ENCODE measurements around the gene CD151. TPM values are rescaled to one million over a fixed set of nuclear protein-coding genes. Genes with fewer than 3 reads are reported as not detected.

CD151 gene
- total RNA-seq = 166 and 396 TPM in 2 replicates

GRCh38 chr11:832529-833113, at the start of gene CD151:
CD151 (plus strand) TSS chr11:832952; CDS start chr11:836070, 3,118 bp downstream.

GRCh38 chr11:789943-790342, 42.8 kb upstream of the CD151 start, which contains the start of gene CEND1:
CEND1 (minus strand) TSS chr11:790090; CDS start chr11:788576, 1,514 bp downstream.

DNA sequence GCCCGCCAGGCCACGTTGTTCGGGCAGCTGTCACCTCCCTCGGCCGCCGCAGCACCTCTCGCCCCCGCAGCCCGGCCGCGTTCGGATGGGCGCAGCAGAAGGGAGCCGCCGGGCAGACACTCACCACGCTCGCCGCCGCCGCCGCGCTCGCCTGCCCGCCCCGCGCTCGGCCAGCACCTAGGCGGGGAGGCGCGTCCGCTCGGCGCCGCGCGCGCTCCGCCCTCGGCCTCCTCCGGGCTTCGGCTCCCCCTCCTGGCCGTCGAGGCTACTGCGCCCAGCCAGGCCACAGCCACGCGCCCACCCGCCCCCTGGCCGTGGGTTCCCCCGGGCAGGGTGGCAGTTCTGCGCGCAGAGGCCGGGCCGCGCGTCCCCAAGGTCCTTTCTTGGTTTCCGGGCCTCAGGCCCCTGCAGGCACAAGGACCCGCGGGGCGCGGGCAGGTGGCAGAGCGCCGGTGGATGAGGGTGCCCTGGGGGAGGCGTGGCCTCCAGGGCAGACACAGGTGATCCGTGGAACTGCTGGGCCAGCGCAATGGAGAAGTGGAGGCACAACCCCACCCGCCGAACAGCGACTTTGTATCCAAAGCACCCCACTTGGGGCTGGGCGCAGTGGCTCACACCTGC, 34.5 kb upstream of the CD151 start, which contains the start of gene SLC25A22:
Gene SLC25A22 (minus strand): TSS at position 189 of the 621 bp plus-strand sequence. CDS start 3,275 bp downstream, outside the sequence.

DNA sequence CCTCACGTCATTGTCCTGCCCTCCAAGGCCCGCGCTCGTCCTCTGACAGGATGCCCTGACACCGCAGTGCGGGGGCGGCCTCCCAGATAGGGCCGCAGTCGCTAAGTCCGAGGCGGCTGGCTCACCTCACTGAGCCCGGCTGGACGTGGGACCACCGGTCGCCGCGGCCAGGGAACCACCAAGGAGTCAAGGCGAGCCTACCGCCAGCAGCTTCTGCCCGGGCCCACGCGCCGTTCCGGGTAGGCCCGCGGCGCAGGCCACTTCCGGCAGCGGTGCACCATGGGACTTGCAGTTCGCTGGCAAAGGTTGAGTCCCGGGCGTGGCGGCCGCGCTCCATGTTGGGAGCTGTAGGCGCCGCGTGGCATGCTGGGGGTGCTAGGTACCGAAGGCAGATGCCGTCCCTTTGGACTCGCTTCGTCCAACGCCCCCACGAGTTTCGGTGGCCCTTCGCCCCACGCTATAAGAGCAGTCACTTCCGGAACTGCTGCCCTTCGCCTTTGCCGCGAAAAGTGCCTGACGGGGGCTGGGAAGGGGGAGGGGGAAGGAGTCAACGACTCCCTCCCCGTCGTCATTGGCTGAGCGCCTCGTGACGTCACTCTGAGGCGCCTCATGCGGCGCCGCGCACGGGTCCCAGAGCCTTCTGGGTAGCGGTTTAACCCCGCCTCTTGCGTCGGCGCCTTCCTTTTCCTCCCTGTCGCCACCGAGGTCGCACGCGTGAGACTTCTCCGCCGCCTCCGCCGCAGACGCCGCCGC, 23.3 kb upstream of the CD151 start, which contains the start of gene RPLP2:
Gene RPLP2 (plus strand): TSS at position 681 of the 753 bp plus-strand sequence. CDS start 268 bp downstream, outside the sequence.

GRCh38 chr11:818396-819128, 14.2 kb upstream of the CD151 start, which contains the start of gene PNPLA2:
PNPLA2 (plus strand) TSS chr11:818914; CDS start chr11:819719, 805 bp downstream.

GRCh38 chr11:827897-828192, 4.9 kb upstream of the CD151 start, which contains the start of gene CRACR2B:
CRACR2B (plus strand) TSS chr11:827919; CDS start chr11:828608, 689 bp downstream.

GRCh38 chr11:842370-843002, 9.7 kb downstream of the CD151 start, which contains the start of the genes POLR2L and TSPAN4:
POLR2L (minus strand) TSS chr11:842529; CDS start chr11:842508, 21 bp downstream.
TSPAN4 (plus strand) TSS chr11:842852; CDS start chr11:850305, 7,453 bp downstream.

Other genes with a start within 250 kb of the CD151 start
- 7.8 and 39.3 TPM in 2 replicates for gene IRF7, start 217.0 kb upstream of the CD151 start, total RNA-seq
- gene CDHR5, start 208.0 kb upstream of the CD151 start, total RNA-seq = not detected in 2 replicates
- gene SCT, start 205.8 kb upstream of the CD151 start, total RNA-seq = not detected in 2 replicates
- 0.07 TPM in 1 of 2 replicates, not detected in the other for gene DRD4, start 195.7 kb upstream of the CD151 start, total RNA-seq
- gene DEAF1, start 137.7 kb upstream of the CD151 start, total RNA-seq = 28.4 and 36.0 TPM in 2 replicates
- gene TMEM80, start 137.1 kb upstream of the CD151 start, total RNA-seq = 16.4 and 21.9 TPM in 2 replicates
- 126 and 167 TPM in 2 replicates for gene EPS8L2, start 126.7 kb upstream of the CD151 start, total RNA-seq
- gene TALDO1, start 85.5 kb upstream of the CD151 start, total RNA-seq = 199 and 220 TPM in 2 replicates
- gene GATD1, start 55.5 kb upstream of the CD151 start, total RNA-seq = 20.8 and 30.3 TPM in 2 replicates
- not detected in 2 replicates for gene CEND1, start 42.9 kb upstream of the CD151 start, total RNA-seq
- 6.2 and 20.9 TPM in 2 replicates for gene SLC25A22, start 34.7 kb upstream of the CD151 start, total RNA-seq
- 6.2 and 8.1 TPM in 2 replicates for gene PIDD1, start 27.7 kb upstream of the CD151 start, total RNA-seq
- gene RPLP2, start 23.0 kb upstream of the CD151 start, total RNA-seq = 259 and 293 TPM in 2 replicates
- 20.5 and 21.2 TPM in 2 replicates for gene PNPLA2, start 14.0 kb upstream of the CD151 start, total RNA-seq
- gene CRACR2B, start 5.0 kb upstream of the CD151 start, total RNA-seq = 0.34 and 1.00 TPM in 2 replicates
- gene POLR2L, start 9.6 kb downstream of the CD151 start, total RNA-seq = 25.6 and 55.0 TPM in 2 replicates
- 21.7 and 32.5 TPM in 2 replicates for gene TSPAN4, start 9.9 kb downstream of the CD151 start, total RNA-seq
- gene CHID1, start 77.9 kb downstream of the CD151 start, total RNA-seq = 44.4 and 76.5 TPM in 2 replicates
- gene AP2A2, start 92.9 kb downstream of the CD151 start, total RNA-seq = 17.1 and 40.4 TPM in 2 replicates
- gene MUC6, start 203.8 kb downstream of the CD151 start, total RNA-seq = not detected in 2 replicates
- gene MUC2, start 241.9 kb downstream of the CD151 start, total RNA-seq = under 0.01 TPM in 1 of 2 replicates, not detected in the other

Measured in nasal cavity respiratory epithelium epithelial cell of viscerocranial mucosa (primary cell).